ENCODE results near the gene SPATA6L. TPM values are rescaled to one million over a fixed set of nuclear protein-coding genes. Genes with fewer than 3 reads are reported as not detected.
A peak's percentile ranks its signal among the peaks of the same experiment; 100 is the strongest.

SPATA6L gene
- total and polyA plus RNA-seq, 2 of the 13 experiments (the other 11 are each of a cell fraction or from before 2014, with no cell fraction given) = 1.1 to 1.9 TPM

- TF ChIP-seq, protein P1, sequence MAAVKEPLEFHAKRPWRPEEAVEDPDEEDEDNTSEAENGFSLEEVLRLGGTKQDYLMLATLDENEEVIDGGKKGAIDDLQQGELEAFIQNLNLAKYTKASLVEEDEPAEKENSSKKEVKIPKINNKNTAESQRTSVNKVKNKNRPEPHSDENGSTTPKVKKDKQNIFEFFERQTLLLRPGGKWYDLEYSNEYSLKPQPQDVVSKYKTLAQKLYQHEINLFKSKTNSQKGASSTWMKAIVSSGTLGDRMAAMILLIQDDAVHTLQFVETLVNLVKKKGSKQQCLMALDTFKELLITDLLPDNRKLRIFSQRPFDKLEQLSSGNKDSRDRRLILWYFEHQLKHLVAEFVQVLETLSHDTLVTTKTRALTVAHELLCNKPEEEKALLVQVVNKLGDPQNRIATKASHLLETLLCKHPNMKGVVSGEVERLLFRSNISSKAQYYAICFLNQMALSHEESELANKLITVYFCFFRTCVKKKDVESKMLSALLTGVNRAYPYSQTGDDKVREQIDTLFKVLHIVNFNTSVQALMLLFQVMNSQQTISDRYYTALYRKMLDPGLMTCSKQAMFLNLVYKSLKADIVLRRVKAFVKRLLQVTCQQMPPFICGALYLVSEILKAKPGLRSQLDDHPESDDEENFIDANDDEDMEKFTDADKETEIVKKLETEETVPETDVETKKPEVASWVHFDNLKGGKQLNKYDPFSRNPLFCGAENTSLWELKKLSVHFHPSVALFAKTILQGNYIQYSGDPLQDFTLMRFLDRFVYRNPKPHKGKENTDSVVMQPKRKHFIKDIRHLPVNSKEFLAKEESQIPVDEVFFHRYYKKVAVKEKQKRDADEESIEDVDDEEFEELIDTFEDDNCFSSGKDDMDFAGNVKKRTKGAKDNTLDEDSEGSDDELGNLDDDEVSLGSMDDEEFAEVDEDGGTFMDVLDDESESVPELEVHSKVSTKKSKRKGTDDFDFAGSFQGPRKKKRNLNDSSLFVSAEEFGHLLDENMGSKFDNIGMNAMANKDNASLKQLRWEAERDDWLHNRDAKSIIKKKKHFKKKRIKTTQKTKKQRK (IDR thresholded peaks at IDR 0.05; ENCODE audit: low read length) = no peak
- peak; percentile 52; the same call in 1 of the 2 replicates for TF ChIP-seq PATZ1 (CRISPR knock-in tag; IDR thresholded peaks at IDR 0.05)
- TF ChIP-seq ZNF382 (CRISPR knock-in tag; IDR thresholded peaks at IDR 0.05; ENCODE audit: borderline replicate concordance) = no peak
- no peak for TF ChIP-seq PLRG1 (conservative IDR thresholded peaks at IDR 0.05)
- peak; percentile 11; the same call in 1 of the 2 replicates for TF ChIP-seq ZNF350 (CRISPR knock-in tag; IDR thresholded peaks at IDR 0.05; ENCODE audit: borderline replicate concordance, low read depth)
- peak; percentile 56; the same call in 1 of the 2 replicates for TF ChIP-seq ZBTB34 (CRISPR knock-in tag; IDR thresholded peaks at IDR 0.05)
- TF ChIP-seq ZBTB20 (CRISPR knock-in tag; IDR thresholded peaks at IDR 0.05; ENCODE audit: borderline replicate concordance, low read depth) = no peak
- TF ChIP-seq ZNF749 (CRISPR knock-in tag; IDR thresholded peaks at IDR 0.05; ENCODE audit: borderline replicate concordance) = 0 out of 2 replicates have a peak, but pooled peaks have one; percentile 9
- no peak for TF ChIP-seq ATF7-NPFF (CRISPR knock-in tag; IDR thresholded peaks at IDR 0.05; ENCODE audit: low read depth)
- TF ChIP-seq ZSCAN22 (CRISPR knock-in tag; IDR thresholded peaks at IDR 0.05) = no peak
- TF ChIP-seq ZBTB21 (CRISPR knock-in tag; IDR thresholded peaks at IDR 0.05) = no peak
- TF ChIP-seq ZNF264 (CRISPR knock-in tag; IDR thresholded peaks at IDR 0.05) = peak; percentile 42; the same call in 1 of the 2 replicates
- TF ChIP-seq ELF4 (CRISPR knock-in tag; IDR thresholded peaks at IDR 0.05; ENCODE audit: borderline replicate concordance) = peak; percentile 93; the same call in 1 of the 2 replicates
- TF ChIP-seq ZNF589 (CRISPR knock-in tag; conservative IDR thresholded peaks at IDR 0.05) = peak; percentile 52; the same call in 1 of the 2 replicates
- TF ChIP-seq ZEB1 (IDR thresholded peaks at IDR 0.05; ENCODE audit: insufficient replicate concordance, low read depth) = peak; percentile 90
- no peak for TF ChIP-seq SNAI1 (CRISPR knock-in tag; IDR thresholded peaks at IDR 0.05; ENCODE audit: borderline replicate concordance)
- no peak for TF ChIP-seq NCOA5 (CRISPR knock-in tag; IDR thresholded peaks at IDR 0.05)
- no peak for TF ChIP-seq TGIF2 (CRISPR knock-in tag; IDR thresholded peaks at IDR 0.05)
- no peak for TF ChIP-seq ZNF10 (CRISPR knock-in tag; IDR thresholded peaks at IDR 0.05; ENCODE audit: borderline replicate concordance, low read depth)
- peak; percentile 62 for TF ChIP-seq ATF2 (CRISPR knock-in tag; IDR thresholded peaks at IDR 0.05)
These were observed 3.9 kb downstream of the SPATA6L start, which contains the start of gene PLPP6 (continued) for GRCh38 chr9:4662108-4662988.

Measured in HepG2 (cell line).